Body of pancreas (tissue), 4 donors: ENCODE measurements around the gene ATP13A2. TPM values are rescaled to one million over a fixed set of nuclear protein-coding genes. Genes with fewer than 3 reads are reported as not detected.

ENCODE experiments used
- ATAC-seq: fragments of 150-250 bp; one replicate; pipeline ENCODE4 v1.9.1; 2016
- DNase-seq, 4 donors: peaks; one replicate each; pipeline ENCODE4 v3.0.0-alpha.2; 2019
- H3K27ac ChIP-seq, 4 donors: fragments of 200-600 bp; sonication (generic); 1 replicate in 3 of 4; 2 replicates in 1 of 4; pipeline versions ENCODE4 v1.5.1 to v1.6.1; 2016 to 2019; ENCODE audit warnings: mild to moderate bottlenecking in 1 of 4, mixed read lengths in 1 of 4, moderate library complexity in 1 of 4
- H3K27me3 ChIP-seq, 2 donors: fragments of 200-600 bp; sonication (generic); one replicate each; pipeline ENCODE4 v1.6.0; 2016; ENCODE audit warnings: mild to moderate bottlenecking in 1 of 2
- H3K36me3 ChIP-seq, 2 donors: fragments of 200-600 bp; sonication (generic); replicated peaks in 1 of 2; 2 replicates each; pipeline ENCODE4 v1.5.1; 2016; ENCODE audit warnings: low read depth in 2 of 2; ENCODE audit not compliant: insufficient read depth in 1 of 2
- H3K4me1 ChIP-seq: fragments of 200-600 bp; sonication (generic); one replicate; pipeline ENCODE4 v1.6.0; 2016
- H3K4me3 ChIP-seq, 2 donors: fragments of 200-600 bp; sonication (generic); 1 replicate in 1 of 2; 2 replicates in 1 of 2; pipeline ENCODE4 v1.5.1; 2016 to 2019
- H3K9me3 ChIP-seq, 3 donors: fragments of 200-600 bp; sonication (generic); 1 replicate in 2 of 3; 2 replicates in 1 of 3; pipeline ENCODE4 v1.5.1; 2016
- CTCF ChIP-seq, 7 experiments: fragments of 450-650 bp in 4 of 7; fragments of 200-600 bp in 3 of 7; sonication (generic) in 3 of 7; IDR thresholded peaks; one replicate each; pipeline ENCODE4 v1.5.1; 2016 to 2019; ENCODE audit warnings: antibody characterized with exemption in 7 of 7
- POLR2A ChIP-seq, 3 donors: fragments of 450-650 bp; IDR thresholded peaks; one replicate each; pipeline ENCODE4 v1.6.1; 2016; ENCODE audit warnings: antibody characterized with exemption in 3 of 3, mild to moderate bottlenecking in 2 of 3
- WGBS, 2 donors: methylation state at CpG; one replicate each; pipeline ENCODE4 v1.1.5; 2017; 5-methylcytosine and 5-hydroxymethylcytosine counted together
- intact Hi-C: fragments of 100-400 bp; cut with DNase I; formaldehyde crosslinking; loops from one replicate; pipeline ENCODE4 v1.15.1; 2023
- total RNA-seq, 2 donors: library from RNA; depleted of rRNA; stranded (reverse); fragments of >200 nt; gene quantifications; one replicate each; pipeline ENCODE4 v1.1.0, GENCODE V29; 2016

Gene ATP13A2
- total RNA-seq, 2 donors from 2014 or later = 56.8 to 61.0 TPM

- intact Hi-C loops = no loop called here
Measured at GRCh38 chr1:17007121-17007520, 4.6 kb downstream of the ATP13A2 start.

GRCh38 chr1:17005365-17005740 is 6.4 kb downstream of the ATP13A2 start:
- peaks cover 11% of the 10 kb centered on the region for H3K4me1 ChIP-seq
- no peaks in the 10 kb centered on the region for H3K27me3 ChIP-seq
- H3K9me3 ChIP-seq = no peaks in the 10 kb centered on the region
- 87 to 96% methylated on average over 12 to 15 of the region's 19 CpGs for WGBS, 2 donors
- H3K36me3 ChIP-seq = peaks cover 0 to 18% of the 10 kb centered on the region in 2 donors
- intact Hi-C loops = no loop called here
- H3K27ac ChIP-seq = no peak overlapping the region
- H3K4me3 ChIP-seq = no peak overlapping the region
- DNase-seq (no peak), ATAC-seq (no peak)
- no peak for TF ChIP-seq CTCF (IDR thresholded peaks at IDR 0.05)
- TF ChIP-seq POLR2A (IDR thresholded peaks at IDR 0.05) = no peak

More at GRCh38 chr1:17007121-17007520, 4.6 kb downstream of the ATP13A2 start:
- no peak overlapping the region for H3K4me3 ChIP-seq
- H3K4me1 ChIP-seq = peaks cover 21% of the 10 kb centered on the region
- 82 to 96% methylated on average over 5 to 8 of the region's 8 CpGs for WGBS, 2 donors
- no peaks in the 10 kb centered on the region for H3K9me3 ChIP-seq
- peaks cover 0 to 12% of the 10 kb centered on the region in 2 donors for H3K36me3 ChIP-seq
- TF ChIP-seq POLR2A (IDR thresholded peaks at IDR 0.05) = no peak
- no peak for TF ChIP-seq CTCF (IDR thresholded peaks at IDR 0.05)
- ATAC-seq (no peak), DNase-seq (no peak)
- H3K27me3 ChIP-seq = no peaks in the 10 kb centered on the region
- no peak overlapping the region for H3K27ac ChIP-seq

GRCh38 chr1:17004466-17005364 is 7.0 kb downstream of the ATP13A2 start:
- ATAC-seq = no peak
- H3K36me3 ChIP-seq = peaks cover 0 to 21% of the 10 kb centered on the region in 2 donors
- intact Hi-C loops = no loop called here
- no peak overlapping the region for H3K4me3 ChIP-seq
- no peak for DNase-seq
- H3K27me3 ChIP-seq = no peaks in the 10 kb centered on the region
- H3K9me3 ChIP-seq = no peaks in the 10 kb centered on the region
- H3K4me1 ChIP-seq = peaks cover 4% of the 10 kb centered on the region
- 92 to 95% methylated on average over 18 to 22 of the region's 24 CpGs for WGBS, 2 donors
- H3K27ac ChIP-seq = no peak overlapping the region
- TF ChIP-seq CTCF (IDR thresholded peaks at IDR 0.05) (no peak), POLR2A (IDR thresholded peaks at IDR 0.05) (no peak)

GRCh38 chr1:17002524-17002902 is 9.2 kb downstream of the ATP13A2 start:
- TF ChIP-seq CTCF (IDR thresholded peaks at IDR 0.05) (no peak), POLR2A (IDR thresholded peaks at IDR 0.05) (no peak)
- DNase-seq = no peak
- ATAC-seq = no peak
- Histone ChIP-seq H3K27me3 (no peaks in the 10 kb centered on the region), H3K4me3 (no peak overlapping the region), H3K27ac (no peak overlapping the region), H3K9me3 (no peaks in the 10 kb centered on the region), H3K4me1 (no peaks in the 10 kb centered on the region), H3K36me3 (peaks cover 0 to 29% of the 10 kb centered on the region in 2 donors)
- intact Hi-C loops = no loop called here
- WGBS, 2 donors = 90 to 100% methylated on average over 4 of the region's 4 CpGs
